ENCODE results near the gene ZDHHC21. TPM values are rescaled to one million over a fixed set of nuclear protein-coding genes. Genes with fewer than 3 reads are reported as not detected.

ZDHHC21 gene
- total RNA-seq, 2 experiments from 2014 or later, result 2.7 to 4.1 TPM

- Histone ChIP-seq H3K4me3 (ENCODE audit: low read length) (no peak overlapping the region), H3K36me3 (ENCODE audit: insufficient read depth, low read length) (peaks cover 5% of the 10 kb centered on the region), H3K4me1 (ENCODE audit: insufficient read depth, low read length) (no peaks in the 10 kb centered on the region), H3K9me3 (ENCODE audit: control insufficient read depth in 1 of 2, insufficient read depth in 1 of 2, low read length in 2 of 2) (peaks cover 0 to 14% of the 10 kb centered on the region in 2 experiments), H3K27me3 (ENCODE audit: control insufficient read depth in 1 of 2, insufficient read depth in 2 of 2, low read length in 2 of 2) (no peaks in the 10 kb centered on the region), H3K27ac (ENCODE audit: low read depth in 1 of 2, low read length in 2 of 2) (no peak overlapping the region)
- TF ChIP-seq CTCF (IDR thresholded peaks at IDR 0.05), result no peak
- Mint-ChIP-seq H3K36me3 (ENCODE audit: low read depth) (peaks cover 42% of the 10 kb centered on the region), H3K27me3 (no peaks in the 10 kb centered on the region), H3K4me1 (ENCODE audit: low read depth) (no peaks in the 10 kb centered on the region), H3K27ac (no peak overlapping the region), H3K4me3 (no peak overlapping the region), H3K9me3 (peaks cover 24% of the 10 kb centered on the region)
- ATAC-seq (ENCODE audit: poor library complexity) (no peak), DNase-seq (no peak)
- ChIA-PET POLR2A (interaction anchor here (0.6 kb wide), 1 partner anchor 1926 kb away, joined by 3 read pairs; no protein-coding TSS in a partner anchor), CTCF (no interaction called here)
- intact Hi-C loops (cut with DNase I, micrococcal nuclease), result no loop called here
Measured at GRCh38 chr9:14593406-14593805, 99.8 kb downstream of the ZDHHC21 start.

GRCh38 chr9:14591411-14591810, 101.8 kb downstream of the ZDHHC21 start:
- Histone ChIP-seq H3K36me3 (ENCODE audit: insufficient read depth, low read length) (peaks cover 5% of the 10 kb centered on the region), H3K4me3 (ENCODE audit: low read length) (no peak overlapping the region), H3K4me1 (ENCODE audit: insufficient read depth, low read length) (no peaks in the 10 kb centered on the region), H3K27me3 (ENCODE audit: control insufficient read depth in 1 of 2, insufficient read depth in 2 of 2, low read length in 2 of 2) (no peaks in the 10 kb centered on the region), H3K9me3 (ENCODE audit: control insufficient read depth in 1 of 2, insufficient read depth in 1 of 2, low read length in 2 of 2) (peaks cover 0 to 3% of the 10 kb centered on the region in 2 experiments), H3K27ac (ENCODE audit: low read depth in 1 of 2, low read length in 2 of 2) (no peak overlapping the region)
- DNase-seq (no peak), ATAC-seq (ENCODE audit: poor library complexity) (no peak)
- Mint-ChIP-seq H3K27ac (no peak overlapping the region), H3K4me1 (ENCODE audit: low read depth) (no peaks in the 10 kb centered on the region), H3K9me3 (peaks cover 25% of the 10 kb centered on the region), H3K4me3 (no peak overlapping the region), H3K36me3 (ENCODE audit: low read depth) (peaks cover 27% of the 10 kb centered on the region), H3K27me3 (no peaks in the 10 kb centered on the region)
- intact Hi-C loops (cut with DNase I, micrococcal nuclease), result no loop called here
- no peak for TF ChIP-seq CTCF (IDR thresholded peaks at IDR 0.05)
- ChIA-PET CTCF (no interaction called here), POLR2A (no interaction called here)

DNA sequence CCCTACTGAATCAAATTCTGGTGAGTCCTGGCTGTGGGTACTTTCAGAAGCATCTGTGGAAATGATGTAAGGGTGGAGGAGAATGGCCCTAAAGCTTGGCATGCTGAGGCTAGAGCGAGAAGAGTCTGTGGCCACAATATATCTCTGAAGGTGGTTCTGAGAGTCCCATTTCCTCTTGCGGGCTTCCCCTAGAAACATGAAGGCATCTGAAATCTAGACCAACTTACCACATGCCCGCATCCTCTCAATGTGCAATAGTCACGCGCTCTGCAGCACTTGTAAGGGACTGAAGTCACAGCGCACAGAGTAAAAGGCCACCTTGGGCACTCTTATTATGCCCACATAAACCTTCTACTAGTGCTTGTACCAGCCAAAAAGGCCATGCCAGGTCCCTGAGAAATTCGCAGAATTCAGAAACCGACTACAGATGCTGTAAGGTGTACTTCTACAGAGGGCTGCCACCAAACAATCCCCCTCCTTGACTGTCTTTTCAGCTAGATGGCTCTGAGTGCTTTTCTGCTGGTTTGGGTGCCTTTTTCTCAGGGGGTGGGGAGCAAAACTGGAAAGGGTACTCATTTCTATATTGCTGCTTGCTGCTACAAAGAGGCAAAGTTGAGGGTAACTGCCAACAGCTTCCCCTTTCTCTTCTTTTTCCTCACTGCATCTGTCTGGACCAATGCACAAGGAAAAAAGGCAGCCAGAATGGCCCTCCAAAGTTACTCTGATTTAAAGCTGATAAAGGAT, 107.3 kb downstream of the ZDHHC21 start:
- H3K4me3 Mint-ChIP-seq, result no peak overlapping the region
- CTCF ChIA-PET, result no interaction called here
- no peak overlapping the region for H3K27ac Mint-ChIP-seq
- H3K4me1 Mint-ChIP-seq (ENCODE audit: low read depth), result peaks cover 10% of the 10 kb centered on the region
- H3K9me3 ChIP-seq (ENCODE audit: control insufficient read depth in 1 of 2, insufficient read depth in 1 of 2, low read length in 2 of 2), result peaks cover 5% of the 10 kb centered on the region in 2 experiments
- H3K4me1 ChIP-seq (ENCODE audit: insufficient read depth, low read length), result peaks cover 6% of the 10 kb centered on the region
- H3K27ac ChIP-seq (ENCODE audit: low read depth in 1 of 2, low read length in 2 of 2), result no peak overlapping the region
- intact Hi-C loops (cut with DNase I, micrococcal nuclease), result no loop called here
- no peaks in the 10 kb centered on the region for H3K36me3 Mint-ChIP-seq (ENCODE audit: low read depth)
- DNase-seq (peak in 3 of 14 experiments; percentile 20 to 27 (median 26)), ATAC-seq (ENCODE audit: poor library complexity) (no peak)
- no peaks in the 10 kb centered on the region for H3K36me3 ChIP-seq (ENCODE audit: insufficient read depth, low read length)
- POLR2A ChIA-PET, result no interaction called here
- H3K27me3 ChIP-seq (ENCODE audit: control insufficient read depth in 1 of 2, insufficient read depth in 2 of 2, low read length in 2 of 2), result no peaks in the 10 kb centered on the region
- peaks cover 1% of the 10 kb centered on the region for H3K27me3 Mint-ChIP-seq
- peaks cover 11% of the 10 kb centered on the region for H3K9me3 Mint-ChIP-seq
- TF ChIP-seq CTCF (IDR thresholded peaks at IDR 0.05), result no peak
- H3K4me3 ChIP-seq (ENCODE audit: low read length), result no peak overlapping the region

Data from CD4-positive, alpha-beta T cell (primary cell).